ENCODE results near the gene PGM3.

Gene PGM3

DNA sequence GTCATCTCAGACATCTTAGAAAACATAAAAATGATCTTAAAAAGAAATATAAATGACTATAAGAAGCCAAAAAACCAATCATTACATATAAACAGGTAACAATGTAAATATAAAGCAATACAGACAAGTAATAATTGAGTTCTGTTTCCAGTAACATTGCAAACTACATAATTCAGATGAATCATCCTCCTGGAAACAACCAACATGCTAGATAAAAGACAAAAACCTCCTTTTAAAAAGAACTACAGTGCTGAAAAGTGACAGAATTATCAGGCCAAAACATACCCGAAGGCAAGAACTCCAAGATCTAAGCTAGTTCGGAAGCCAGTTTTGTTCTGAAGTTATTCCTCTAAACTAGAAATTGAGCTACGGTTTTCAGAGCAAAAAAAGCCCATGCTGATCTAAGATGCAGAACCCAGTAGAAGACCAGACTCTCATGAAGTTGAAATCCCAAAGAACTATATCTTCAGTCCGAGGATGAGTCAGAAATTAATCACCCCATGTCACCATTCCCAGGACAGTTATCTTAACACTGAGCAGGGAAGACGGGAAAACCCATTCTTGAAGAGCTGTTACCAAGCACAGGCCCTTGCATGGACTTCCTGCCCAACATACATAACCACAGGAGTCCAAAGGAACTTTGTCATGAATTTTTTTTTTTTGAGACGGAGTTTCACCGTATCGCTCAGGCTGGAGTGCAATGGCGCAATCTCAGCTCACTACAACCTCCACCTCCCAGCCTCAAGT lies 9.8 kb downstream of the PGM3 start:
- no peak for DNase-seq

GRCh38 chr6:83182114-83182513 lies 11.0 kb downstream of the PGM3 start:
- DNase-seq = no peak

DNA sequence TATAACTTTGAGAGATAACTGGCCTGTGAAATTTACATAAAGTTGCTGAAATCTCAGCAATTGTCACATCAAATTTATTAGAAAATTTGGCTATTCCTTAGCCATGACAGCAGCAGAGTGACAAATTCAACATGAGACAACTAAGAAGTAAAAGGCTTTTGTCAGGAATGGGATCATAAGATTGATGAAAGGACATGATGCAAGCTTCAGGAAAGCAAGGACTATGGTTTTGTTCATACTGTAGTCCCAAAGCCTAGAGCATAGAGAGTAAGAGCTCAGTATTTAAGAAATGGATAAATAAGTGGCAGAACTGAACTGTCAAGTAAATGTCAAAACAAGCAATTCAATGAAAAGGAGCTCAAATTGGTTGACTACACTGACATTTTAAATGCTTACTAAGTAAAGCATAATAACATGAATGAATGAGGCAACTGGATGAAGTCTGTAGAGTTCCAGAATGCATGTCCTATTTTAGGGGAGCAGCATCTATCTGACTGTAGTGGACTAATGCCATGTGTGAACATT lies 12.6 kb downstream of the PGM3 start:
- DNase-seq = no peak

GRCh38 chr6:83176246-83176645 lies 16.8 kb downstream of the PGM3 start:
- no peak for DNase-seq

DNA sequence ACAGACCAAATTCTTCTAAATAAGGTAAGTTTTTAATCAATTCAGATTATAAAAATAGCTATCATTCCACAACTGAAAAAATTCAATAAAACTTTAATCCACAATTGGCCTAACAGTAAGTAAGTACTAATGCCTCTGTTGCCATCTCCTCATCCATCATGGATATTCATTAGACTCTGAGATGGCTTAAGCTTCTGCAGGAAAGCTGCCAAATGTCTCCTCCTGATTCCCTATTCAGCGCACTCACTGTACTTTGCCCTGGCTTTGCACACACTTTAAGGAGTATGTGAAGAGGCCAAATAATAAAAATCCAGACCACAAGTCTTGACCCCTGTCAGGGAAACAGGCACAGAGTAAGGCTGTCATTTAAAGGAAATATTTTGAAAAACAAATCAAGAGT lies 23.6 kb downstream of the PGM3 start:
- no peak for DNase-seq

GRCh38 chr6:83169106-83169505 lies 24.0 kb downstream of the PGM3 start:
- no peak for DNase-seq

DNA sequence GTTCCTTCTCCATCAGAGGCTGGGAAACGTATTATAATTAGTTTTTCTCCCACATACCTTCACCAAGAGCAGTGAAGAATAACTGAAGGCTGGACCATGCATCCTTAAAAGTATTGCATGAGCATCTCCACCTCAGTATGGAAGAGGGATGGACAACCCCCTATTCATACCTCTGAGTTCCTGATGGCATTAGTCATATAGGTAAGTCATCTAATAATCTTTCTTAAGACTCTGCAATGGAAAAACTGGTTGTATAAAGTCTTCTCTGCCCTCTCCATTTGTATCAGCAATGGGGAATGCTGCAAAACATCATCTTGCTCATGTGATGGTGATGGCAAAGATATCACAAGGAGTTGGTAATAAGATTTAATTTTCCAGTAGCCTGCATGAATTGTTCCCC lies 24.5 kb downstream of the PGM3 start:
- no peak for DNase-seq

DNA sequence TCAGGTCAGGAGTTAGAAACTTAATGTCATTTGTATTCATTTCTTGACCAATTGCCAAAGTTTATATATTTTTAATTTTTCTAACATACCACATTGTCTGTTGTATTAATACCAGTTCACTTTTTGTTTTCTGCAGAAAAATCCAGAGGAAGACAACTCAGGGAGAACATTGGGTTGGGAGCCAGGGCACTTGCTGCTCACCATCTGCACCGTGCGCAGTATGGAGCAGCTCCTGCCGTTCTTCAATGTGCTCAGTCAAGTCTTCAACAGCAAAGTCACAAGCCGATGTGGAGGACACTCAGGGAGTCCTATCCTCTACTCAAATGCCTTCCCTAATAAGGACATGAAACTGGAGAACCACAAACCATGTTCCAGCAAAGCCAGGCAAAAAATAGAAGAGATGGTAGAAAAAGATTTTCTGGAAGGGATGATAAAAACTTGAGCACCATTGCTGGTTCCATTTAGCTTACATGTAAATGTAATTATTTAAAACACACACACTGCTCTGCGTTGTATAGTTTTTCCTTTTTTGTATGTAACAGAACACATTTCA lies 25.3 kb downstream of the PGM3 start:
- no peak for DNase-seq

GRCh38 chr6:83160167-83160566 lies 32.9 kb downstream of the PGM3 start:
- no peak for DNase-seq

GRCh38 chr6:83155794-83156193 lies 37.3 kb downstream of the PGM3 start:
- no peak for DNase-seq

- no peak for DNase-seq
Observed at GRCh38 chr6:83153883-83154521, 39.1 kb downstream of the PGM3 start.

DNA sequence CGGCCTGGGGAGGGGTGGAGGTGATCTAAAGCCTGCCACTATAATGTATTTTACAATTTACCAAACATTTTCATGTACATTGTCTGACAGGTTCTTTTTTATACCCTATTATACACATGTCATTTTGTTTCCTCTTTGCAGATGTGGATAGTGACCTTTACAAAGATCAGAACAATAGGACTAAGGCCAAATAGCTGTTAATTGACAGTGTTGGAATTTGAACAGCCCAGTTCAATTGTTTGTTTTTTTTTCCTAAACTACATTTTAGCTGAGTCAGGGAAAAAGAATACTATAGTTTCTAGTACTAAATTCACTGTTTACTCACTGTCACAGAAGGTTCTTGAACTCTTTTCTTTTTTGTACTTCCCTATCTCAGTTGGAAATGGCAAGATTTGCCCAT lies 40.2 kb downstream of the PGM3 start:
- no peak for DNase-seq

DNA sequence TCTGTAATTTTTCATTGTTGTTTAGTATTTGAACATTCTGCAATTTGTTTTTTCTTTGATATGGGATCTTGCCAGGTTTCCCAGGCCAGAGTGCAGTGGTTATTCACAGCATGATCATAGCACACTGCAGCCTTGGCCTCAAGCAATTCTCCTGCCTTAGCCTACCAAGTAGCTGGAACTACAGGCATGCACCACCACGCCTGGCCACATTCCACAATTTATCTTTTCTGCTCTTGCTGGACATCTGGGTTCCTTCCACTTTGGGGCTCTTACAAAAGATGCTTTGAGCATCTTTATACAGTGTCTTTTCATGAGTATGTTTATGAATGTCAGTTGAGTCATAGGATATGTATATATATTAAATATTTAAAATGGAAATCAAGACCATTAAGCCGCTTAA lies 42.0 kb downstream of the PGM3 start:
- DNase-seq = no peak

- no peak for DNase-seq
Observed at GRCh38 chr6:83138758-83139157, 54.3 kb downstream of the PGM3 start.

GRCh38 chr6:83138118-83138722 lies 54.8 kb downstream of the PGM3 start:
- DNase-seq = no peak

- no peak for DNase-seq
Observed at GRCh38 chr6:83132121-83132520, 60.9 kb downstream of the PGM3 start.

GRCh38 chr6:83127976-83128375 lies 65.1 kb downstream of the PGM3 start:
- no peak for DNase-seq

- DNase-seq = no peak
Observed at GRCh38 chr6:83127258-83127657, 65.8 kb downstream of the PGM3 start.

- DNase-seq = no peak
Observed at GRCh38 chr6:83126807-83127206, 66.3 kb downstream of the PGM3 start.

DNA sequence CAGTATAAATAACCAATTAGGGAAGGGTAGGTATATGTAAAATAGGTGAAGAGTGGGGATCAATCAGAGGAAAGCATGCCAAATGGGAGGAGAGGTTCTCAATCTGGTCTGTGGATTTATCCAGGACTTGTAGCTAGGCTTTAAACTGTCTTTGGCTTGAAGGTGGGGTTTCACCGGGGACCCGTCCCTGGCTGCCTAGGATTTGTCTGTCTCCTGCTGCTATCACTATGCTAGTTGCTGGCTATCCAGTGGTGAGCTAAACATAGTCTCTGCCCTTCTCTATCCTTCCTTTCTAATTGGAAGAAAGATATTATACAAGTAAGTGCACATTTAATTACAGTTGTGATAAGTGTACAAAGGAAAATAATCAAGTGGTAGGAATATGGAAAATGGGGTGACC lies 66.8 kb downstream of the PGM3 start:
- no peak for DNase-seq

GRCh38 chr6:83125425-83125824 lies 67.6 kb downstream of the PGM3 start:
- no peak for DNase-seq

GRCh38 chr6:83124553-83124952 lies 68.5 kb downstream of the PGM3 start:
- DNase-seq = no peak

- DNase-seq = no peak
Observed at GRCh38 chr6:83119742-83120300, 73.2 kb downstream of the PGM3 start.
